NCI-H1092 (cell line): ENCODE measurements around the gene EPS8L1.

ENCODE experiments used
- DNase-seq: peaks from one replicate; lab custom pipeline; 2025; lab: John Stamatoyannopoulos, UW

Gene EPS8L1

DNA sequence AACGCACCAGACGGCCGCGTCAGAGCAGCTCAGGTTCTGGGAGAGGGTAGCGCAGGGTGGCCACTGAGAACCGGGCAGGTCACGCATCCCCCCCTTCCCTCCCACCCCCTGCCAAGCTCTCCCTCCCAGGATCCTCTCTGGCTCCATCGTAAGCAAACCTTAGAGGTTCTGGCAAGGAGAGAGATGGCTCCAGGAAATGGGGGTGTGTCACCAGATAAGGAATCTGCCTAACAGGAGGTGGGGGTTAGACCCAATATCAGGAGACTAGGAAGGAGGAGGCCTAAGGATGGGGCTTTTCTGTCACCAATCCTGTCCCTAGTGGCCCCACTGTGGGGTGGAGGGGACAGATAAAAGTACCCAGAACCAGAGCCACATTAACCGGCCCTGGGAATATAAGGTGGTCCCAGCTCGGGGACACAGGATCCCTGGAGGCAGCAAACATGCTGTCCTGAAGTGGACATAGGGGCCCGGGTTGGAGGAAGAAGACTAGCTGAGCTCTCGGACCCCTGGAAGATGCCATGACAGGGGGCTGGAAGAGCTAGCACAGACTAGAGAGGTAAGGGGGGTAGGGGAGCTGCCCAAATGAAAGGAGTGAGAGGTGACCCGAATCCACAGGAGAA is 39.9 kb downstream of the EPS8L1 start:
- DNase-seq = no peak

DNA sequence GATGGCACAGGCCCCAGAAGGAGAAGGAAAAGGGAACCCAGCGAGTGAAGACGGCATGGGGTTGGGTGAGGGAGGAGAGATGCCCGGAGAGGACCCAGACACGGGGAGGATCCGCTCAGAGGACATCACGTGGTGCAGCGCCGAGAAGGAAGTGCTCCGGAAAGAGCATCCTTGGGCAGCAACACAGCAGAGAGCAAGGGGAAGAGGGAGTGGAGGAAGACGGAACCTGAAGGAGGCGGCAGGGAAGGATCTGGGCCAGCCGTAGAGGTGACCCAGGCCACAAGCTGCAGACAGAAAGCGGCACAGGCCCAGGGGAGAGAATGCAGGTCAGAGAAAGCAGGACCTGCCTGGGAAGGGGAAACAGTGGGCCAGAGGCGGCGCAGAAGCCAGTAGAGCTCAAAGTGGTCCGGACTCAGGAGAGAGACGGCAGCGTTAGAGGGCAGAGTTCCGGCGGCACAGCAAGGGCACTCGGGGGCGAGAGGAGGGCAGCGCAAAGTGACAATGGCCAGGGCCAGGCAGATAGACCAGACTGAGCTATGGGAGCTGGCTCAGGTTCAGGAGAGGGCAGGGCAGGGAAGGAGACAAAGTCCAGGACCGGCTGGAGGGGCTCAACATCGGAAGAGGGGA is 40.7 kb downstream of the EPS8L1 start:
- DNase-seq = no peak

DNA sequence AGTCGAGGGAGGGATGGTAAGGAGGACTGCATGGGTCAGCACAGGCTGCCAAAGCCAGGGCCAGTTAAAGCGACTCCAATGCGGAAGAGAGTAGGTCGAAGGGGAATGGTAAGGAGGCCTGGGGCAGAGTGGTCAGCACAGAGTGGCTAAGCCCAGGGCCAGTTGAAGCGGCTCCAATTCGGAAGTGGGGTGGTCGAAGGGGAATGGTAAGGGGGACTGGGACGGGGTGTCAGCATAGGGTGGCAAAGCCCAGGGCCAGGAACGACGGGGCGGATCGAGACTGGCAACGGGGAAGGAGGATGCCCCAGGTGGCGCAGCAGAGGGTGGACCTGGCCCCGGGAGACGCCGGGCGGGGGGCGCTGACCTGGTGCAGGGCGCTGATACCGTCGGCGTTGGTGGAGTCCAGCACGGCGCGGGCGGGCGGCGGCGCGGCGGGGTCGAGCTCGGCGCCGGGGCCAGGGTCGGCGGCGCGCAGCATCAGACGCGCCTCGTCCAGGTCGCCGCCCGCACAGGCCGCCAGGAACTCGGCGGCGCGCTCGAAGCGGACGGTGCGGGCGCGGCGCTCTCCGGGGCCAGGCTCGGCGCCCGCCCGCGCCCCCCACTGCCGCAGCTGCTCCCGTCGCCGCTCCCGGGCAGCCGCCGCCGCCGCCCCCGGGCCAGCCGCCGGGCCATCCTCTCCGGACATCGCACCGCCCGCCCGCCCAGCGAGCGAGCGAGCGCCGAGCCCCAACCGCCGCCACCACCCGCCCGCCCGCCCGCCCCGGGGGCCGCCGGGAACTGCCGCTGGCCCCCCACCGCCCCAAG is 41.4 kb downstream of the EPS8L1 start, which contains the start of gene PPP1R12C:
Gene PPP1R12C, minus strand, starts transcription at position 779 of the 804 bp plus-strand sequence. Its CDS starts 94 bp downstream, at position 685.
- DNase-seq = no peak

DNA sequence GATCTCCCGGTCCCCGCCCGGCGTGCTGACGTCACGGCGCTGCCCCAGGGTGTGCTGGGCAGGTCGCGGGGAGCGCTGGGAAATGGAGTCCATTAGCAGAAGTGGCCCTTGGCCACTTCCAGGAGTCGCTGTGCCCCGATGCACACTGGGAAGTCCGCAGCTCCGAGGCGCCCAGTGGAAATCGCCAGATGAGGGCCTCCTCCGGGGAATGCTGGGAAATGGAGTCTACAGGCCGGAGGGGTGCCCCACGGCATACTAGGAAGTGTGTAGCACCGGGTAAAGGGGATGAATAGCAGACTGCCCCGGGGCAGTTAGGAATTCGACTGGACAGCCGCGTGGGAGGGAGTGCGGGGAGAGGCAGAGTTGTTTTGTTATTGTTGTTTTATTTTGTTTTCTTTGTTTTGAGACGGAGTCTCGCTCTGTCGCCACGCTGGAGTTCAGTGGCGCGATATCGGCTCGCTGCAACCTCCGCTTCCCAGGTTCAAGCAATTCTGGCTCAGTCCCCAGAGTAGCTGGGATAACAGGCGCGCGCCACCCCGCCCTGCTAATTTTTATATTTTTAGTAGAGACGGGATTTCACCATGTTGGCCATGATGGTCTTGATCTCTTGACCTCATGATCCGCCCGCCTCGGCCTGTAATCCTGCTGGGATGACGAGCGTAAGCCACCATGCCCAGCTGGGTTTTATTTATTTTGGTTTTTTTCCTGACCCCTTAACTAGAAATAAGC is 42.2 kb downstream of the EPS8L1 start:
- DNase-seq = peak; percentile 92

DNA sequence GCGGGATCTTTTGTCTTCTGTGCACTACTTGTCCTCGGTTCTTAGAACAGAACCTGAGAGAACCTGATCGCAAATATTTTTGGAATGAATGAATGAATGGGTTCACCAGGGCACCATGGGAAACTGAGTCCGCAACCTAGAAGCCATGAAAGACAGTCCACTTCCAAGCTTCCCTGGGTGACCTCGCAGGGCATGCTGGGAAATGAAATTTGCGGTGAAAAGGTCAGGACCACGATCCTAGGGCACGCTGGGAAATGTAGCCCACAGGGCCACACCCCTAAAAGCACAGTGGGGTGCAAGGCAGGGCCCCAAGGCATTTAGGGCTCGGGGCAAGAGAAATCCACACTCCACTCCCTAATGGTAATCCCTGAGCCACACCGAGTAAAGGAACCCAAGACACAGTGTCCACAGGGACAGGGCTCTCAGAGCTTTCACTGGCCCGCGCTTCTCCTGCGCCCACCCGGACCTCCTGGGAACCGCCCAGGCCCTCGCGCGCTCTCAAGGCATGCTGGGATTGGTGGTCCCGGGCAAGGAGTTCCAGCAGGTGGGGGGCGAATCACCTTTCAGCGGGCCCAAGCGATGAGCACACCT is 42.8 kb downstream of the EPS8L1 start:
- no peak for DNase-seq

DNA sequence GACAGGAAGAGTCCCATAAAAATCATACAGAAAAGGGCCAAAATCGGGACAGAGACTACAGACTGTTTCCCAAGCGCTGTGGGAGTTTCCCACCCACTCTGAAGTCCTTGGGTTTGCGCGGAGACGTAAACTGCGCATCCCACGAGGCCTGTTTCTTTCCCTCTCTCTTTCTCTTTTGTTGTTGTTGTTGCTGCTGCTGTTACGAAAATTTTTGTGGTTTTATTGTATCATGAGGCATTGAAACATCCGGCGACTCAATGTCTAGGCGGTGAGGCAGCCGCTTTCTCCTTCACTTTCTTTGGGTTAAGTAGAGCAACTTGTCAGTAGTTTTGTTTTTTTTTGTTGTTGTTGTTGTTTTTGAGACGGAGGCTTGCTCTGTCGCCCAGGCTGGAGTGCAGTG is 43.4 kb downstream of the EPS8L1 start:
- DNase-seq = no peak

DNA sequence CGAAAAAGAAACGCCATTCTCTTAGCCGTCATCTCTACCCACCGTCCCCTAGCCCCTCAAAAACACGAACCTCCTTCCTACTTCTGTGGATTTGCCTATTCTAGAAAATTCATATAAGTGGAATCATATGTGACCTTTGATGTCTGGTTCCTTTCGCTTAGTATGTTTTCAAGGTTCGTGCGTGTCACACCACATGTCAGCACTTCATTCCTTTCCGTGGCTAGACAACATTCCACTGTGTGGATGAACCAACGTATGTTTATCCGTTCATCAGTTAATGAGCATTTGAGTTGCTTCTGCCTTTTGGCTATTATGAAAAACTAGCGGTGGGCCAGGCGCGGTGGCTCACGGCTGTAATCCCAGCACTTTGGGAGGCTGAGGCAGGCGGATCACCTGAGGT is 55.8 kb downstream of the EPS8L1 start:
- no peak for DNase-seq

DNA sequence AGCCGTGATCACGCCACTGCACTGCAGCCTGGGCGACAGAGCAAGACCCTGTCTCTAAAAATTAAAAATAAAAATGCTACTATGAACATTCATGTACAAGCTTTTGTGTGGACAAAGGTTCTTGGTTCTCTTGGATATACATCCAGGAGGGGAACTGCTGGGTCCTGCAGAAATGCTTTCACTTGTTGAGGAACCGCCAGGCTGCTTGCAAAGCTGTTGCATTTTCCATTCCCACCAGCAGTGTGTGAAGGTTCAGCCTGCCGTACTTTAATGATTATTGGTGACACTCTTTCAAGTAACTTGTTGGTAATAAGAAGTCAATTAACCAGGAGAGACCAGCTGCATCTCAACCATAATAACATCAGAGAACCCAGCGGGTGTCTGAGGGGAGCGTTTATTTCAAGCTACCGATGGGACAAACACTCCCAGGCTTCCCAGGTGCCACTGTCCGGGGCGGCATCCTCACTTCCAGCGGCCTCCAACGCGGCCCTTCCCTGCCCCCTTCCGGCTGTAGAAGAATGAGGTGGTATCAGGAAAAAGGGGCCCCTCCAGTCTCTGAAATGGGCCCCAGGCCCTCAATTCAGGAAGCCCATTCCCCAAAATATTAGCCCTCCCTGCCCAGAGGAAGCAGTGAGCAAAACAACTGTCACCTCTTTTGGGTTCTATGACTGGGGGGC is 56.9 kb downstream of the EPS8L1 start:
- DNase-seq = no peak

DNA sequence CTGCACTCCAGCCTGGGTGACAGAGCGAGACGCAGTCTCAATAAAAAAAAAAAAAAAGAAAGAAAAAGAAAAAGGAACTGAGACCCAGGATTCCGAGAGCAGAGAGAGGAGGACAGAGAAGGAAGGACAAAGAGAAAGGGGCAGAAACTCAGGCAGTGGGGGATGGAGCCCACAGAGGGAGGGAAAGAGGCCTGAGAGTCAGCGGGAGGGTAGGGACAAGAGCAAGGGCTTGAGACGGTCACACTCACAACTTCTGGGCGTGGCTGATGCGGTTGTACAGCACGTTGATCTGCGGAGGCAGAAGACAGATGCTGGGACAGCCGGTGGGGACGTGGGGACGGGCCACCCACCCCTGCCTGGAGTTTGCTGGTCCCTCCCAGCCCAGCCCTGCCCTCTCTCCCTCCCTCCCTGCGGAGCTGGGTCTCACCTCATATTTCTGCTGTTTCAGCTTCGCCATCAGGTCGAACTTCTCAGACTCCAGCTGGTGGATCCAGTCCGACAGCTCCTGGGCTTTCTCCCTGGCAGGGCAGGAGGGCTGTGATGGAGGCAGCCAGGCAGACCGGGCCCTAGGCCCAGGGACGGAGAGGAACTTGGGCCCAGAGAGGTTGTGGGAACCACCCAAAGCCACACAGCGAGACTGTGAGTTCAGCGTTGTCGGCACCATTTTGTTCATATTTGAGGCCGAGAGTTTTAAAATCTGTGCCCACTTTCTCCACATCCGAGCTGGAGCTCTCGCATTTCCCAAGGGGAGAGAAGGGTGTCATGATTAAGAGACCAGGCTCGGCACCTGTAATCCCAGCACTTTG is 58.2 kb downstream of the EPS8L1 start:
- no peak for DNase-seq

DNA sequence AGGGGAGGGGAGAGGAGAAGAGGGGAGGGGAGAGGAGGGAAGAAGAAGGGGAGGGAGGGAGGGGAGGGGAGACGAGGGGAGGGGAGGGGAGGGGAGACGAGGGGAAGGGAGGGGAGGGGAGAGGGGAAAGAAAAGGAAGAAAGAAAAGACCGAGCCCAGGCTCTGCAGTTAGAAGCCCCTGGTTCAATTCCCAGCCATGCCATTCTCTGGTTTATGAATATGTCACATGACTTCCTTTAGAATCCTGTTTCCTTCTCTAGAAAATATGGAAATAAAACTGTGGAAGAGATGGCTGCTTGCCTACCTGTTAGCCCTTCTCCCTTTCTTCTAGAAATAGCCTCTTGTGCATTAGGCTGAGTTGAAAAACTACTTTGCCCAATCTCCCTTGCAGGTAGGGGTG is 59.1 kb downstream of the EPS8L1 start:
- DNase-seq = no peak

DNA sequence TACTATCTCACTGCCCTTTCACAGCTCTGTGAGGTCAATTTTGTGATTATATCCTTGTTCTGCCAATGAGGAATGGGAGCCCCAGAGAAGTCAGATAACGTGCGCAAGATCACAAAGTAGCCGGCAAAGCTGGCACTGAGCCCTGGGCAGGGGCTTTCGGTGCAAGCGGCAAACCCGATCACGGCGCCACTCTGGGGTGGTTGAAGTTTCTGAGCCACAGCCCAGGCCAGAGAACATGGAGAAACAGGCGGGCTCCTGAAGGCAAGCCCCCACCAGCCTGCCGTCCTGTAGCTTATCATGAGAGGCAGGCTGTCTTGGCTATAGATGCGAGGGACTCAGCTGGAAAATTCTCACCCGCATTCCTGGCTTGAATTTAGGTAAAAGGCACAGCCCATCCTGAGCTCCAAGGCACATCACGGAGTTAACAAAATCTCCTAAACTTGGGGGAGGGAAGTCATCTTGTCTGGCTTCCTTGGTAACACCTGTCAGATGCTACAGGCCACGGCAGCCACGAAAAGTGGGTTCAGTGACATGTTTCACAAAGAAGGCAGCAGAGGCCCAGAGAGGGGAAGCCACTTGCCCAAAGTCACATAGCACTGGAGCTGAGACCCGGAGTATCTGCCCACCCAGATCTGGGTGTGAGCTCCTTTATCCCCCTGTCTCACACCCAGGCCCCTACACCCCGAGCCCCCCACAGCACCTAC is 60.9 kb downstream of the EPS8L1 start:
- no peak for DNase-seq
